SK-N-SH (cell line): ENCODE results near the gene NPR1. TPM values are rescaled to one million over a fixed set of nuclear protein-coding genes. Genes with fewer than 3 reads are reported as not detected.

Source experiments
- CTCF ChIA-PET: fragments of 300-600, 350-600 bp; formaldehyde crosslinking; extraction: SDS; loops from one replicate; lab custom pipeline; 2021; lab: Yijun Ruan, JAX
- POLR2A ChIA-PET: fragments of 350-600 bp; sonication (Branson Sonifier 250); formaldehyde crosslinking; extraction: SDS; loops from one replicate; lab custom pipeline; 2020; ENCODE audit warnings: antibody characterized with exemption, inconsistent platforms; lab: Yijun Ruan, JAX
- DNase-seq: peaks from one replicate; pipeline ENCODE4 v3.0.0; 2012
- H2AFZ ChIP-seq: fragments of 200-600 bp; sonication (generic); 2 replicates; pipeline ENCODE4 v1.8.1; 2016; ENCODE audit warnings: antibody characterized with exemption, mild to moderate bottlenecking, low read depth
- H3F3A ChIP-seq: fragments of 200-600 bp; sonication (generic); replicated peaks from 2 replicates; pipeline ENCODE3; 2016; ENCODE audit warnings: antibody characterized with exemption, mild to moderate bottlenecking; ENCODE audit not compliant: insufficient read depth
- H3K27ac ChIP-seq, 2 experiments: fragments of 200-500 bp in 1 of 2; fragments of 200-600 bp in 1 of 2; sonication (Bioruptor generic) in 1 of 2; sonication (generic), shearing (Covaris generic) in 1 of 2; 2 replicates each; pipeline versions ENCODE4 v1.5.1 to v1.6.1; 2014 to 2016; ENCODE audit warnings: low read depth in 2 of 2, inconsistent platforms in 1 of 2, low read length in 1 of 2, mild to moderate bottlenecking in 1 of 2, mixed read lengths in 1 of 2
- H3K27me3 ChIP-seq: fragments of 200-600 bp; sonication (generic), shearing (Covaris generic); 2 replicates; pipeline ENCODE4 v1.6.1; 2016; ENCODE audit warnings: mixed run types; ENCODE audit not compliant: insufficient read depth
- H3K36me3 ChIP-seq, 2 experiments: fragments of 200-500 bp in 1 of 2; fragments of 200-600 bp in 1 of 2; sonication (Bioruptor generic) in 1 of 2; sonication (generic) in 1 of 2; replicated peaks in 1 of 2; 2 replicates each; pipeline versions ENCODE3 to v1.5.1; 2014 to 2016; ENCODE audit warnings: low read length in 1 of 2, mild to moderate bottlenecking in 1 of 2; ENCODE audit not compliant: insufficient read depth in 2 of 2, control insufficient read depth in 1 of 2
- H3K4me1 ChIP-seq, 2 experiments: fragments of 200-500 bp in 1 of 2; fragments of 200-600 bp in 1 of 2; sonication (Bioruptor generic) in 1 of 2; sonication (generic), shearing (Covaris generic) in 1 of 2; 2 replicates each; pipeline versions ENCODE4 v1.5.1 to v1.6.1; 2014 to 2016; ENCODE audit warnings: low read depth in 1 of 2, low read length in 1 of 2, mixed run types in 1 of 2; ENCODE audit not compliant: insufficient read depth in 2 of 2, control insufficient read depth in 1 of 2
- H3K4me2 ChIP-seq: fragments of 200-600 bp; sonication (generic), shearing (Covaris generic); 2 replicates; pipeline ENCODE4 v1.6.1; 2017; ENCODE audit warnings: mixed run types
- H3K4me3 ChIP-seq, 2 experiments: fragments of 200-500 bp in 1 of 2; fragments of 200-600 bp in 1 of 2; sonication (Bioruptor generic) in 1 of 2; sonication (generic), shearing (Covaris generic) in 1 of 2; 2 replicates each; pipeline versions ENCODE4 v1.5.1 to v1.8.1; 2014 to 2016; ENCODE audit warnings: low read depth in 2 of 2, inconsistent platforms in 1 of 2, low read length in 1 of 2, mild to moderate bottlenecking in 1 of 2, mixed read lengths in 1 of 2, moderate library complexity in 1 of 2
- H3K79me2 ChIP-seq: fragments of 200-600 bp; sonication (generic); 2 replicates; pipeline ENCODE4 v1.8.1; 2017; ENCODE audit warnings: mild to moderate bottlenecking; ENCODE audit not compliant: insufficient read depth
- H3K9ac ChIP-seq: fragments of 200-600 bp; sonication (generic); 2 replicates; pipeline ENCODE4 v1.6.1; 2017; ENCODE audit warnings: mixed run types
- H3K9me2 ChIP-seq: fragments of 200-600 bp; sonication (generic); 2 replicates; pipeline ENCODE4 v1.6.1; 2017; ENCODE audit warnings: mixed run types
- H3K9me3 ChIP-seq: fragments of 200-600 bp; sonication (generic); 2 replicates; pipeline ENCODE4 v1.6.1; 2017; ENCODE audit warnings: mixed run types, mild to moderate bottlenecking, moderate library complexity
- H4K20me1 ChIP-seq: fragments of 200-600 bp; sonication (generic); 2 replicates; pipeline ENCODE4 v1.6.1; 2017; ENCODE audit warnings: mild to moderate bottlenecking, mixed run types; ENCODE audit not compliant: insufficient read depth
- CHD2 ChIP-seq: fragments of 150-350 bp; IDR thresholded peaks from 2 replicates; pipeline ENCODE4 v1.6.1; 2018; ENCODE audit warnings: low read length; ENCODE audit not compliant: partially characterized antibody
- EZH2phosphoT487 ChIP-seq: fragments of 200-600 bp; sonication (generic); IDR thresholded peaks from 2 replicates; pipeline ENCODE4 v1.6.1; 2017; ENCODE audit warnings: low read depth, mixed run types, mild to moderate bottlenecking, antibody characterized with exemption, moderate library complexity, borderline replicate concordance
- FOSL2 ChIP-seq: IDR thresholded peaks from 2 replicates; pipeline ENCODE4 v1.4.0; 2012; ENCODE audit warnings: low read depth, mild to moderate bottlenecking, moderate library complexity, borderline replicate concordance
- FOXJ3 ChIP-seq: sonication (generic); formaldehyde crosslinking; IDR thresholded peaks from 2 replicates; pipeline ENCODE4 v1.5.1; 2020; ENCODE audit warnings: mild to moderate bottlenecking, missing genetic modification reagents
- FOXM1 ChIP-seq: IDR thresholded peaks from 2 replicates; pipeline ENCODE4 v1.4.0; 2012; ENCODE audit warnings: low read depth, mild to moderate bottlenecking
- GABPA ChIP-seq: IDR thresholded peaks from 2 replicates; pipeline ENCODE4 v1.4.0; 2012; ENCODE audit warnings: low read depth, mild to moderate bottlenecking
- GATA2 ChIP-seq: sonication (generic); formaldehyde crosslinking; IDR thresholded peaks from 2 replicates; pipeline ENCODE4 v1.5.0; 2020; ENCODE audit warnings: mild to moderate bottlenecking, missing genetic modification reagents
- JUND ChIP-seq: IDR thresholded peaks from 2 replicates; pipeline ENCODE4 v1.4.0; 2012
- RCOR1 ChIP-seq: fragments of 150-350 bp; IDR thresholded peaks from 2 replicates; pipeline ENCODE4 v1.6.1; 2017; ENCODE audit warnings: antibody characterized with exemption, low read length
- RFX5 ChIP-seq: IDR thresholded peaks from 2 replicates; pipeline ENCODE4 v1.6.1; 2012; ENCODE audit warnings: mild to moderate bottlenecking, improper control_type of control experiment, low read length
- TCF12 ChIP-seq: IDR thresholded peaks from 2 replicates; pipeline ENCODE4 v1.4.0; 2012
- USF2 ChIP-seq: fragments of 150-350 bp; IDR thresholded peaks from 2 replicates; pipeline ENCODE4 v1.6.1; 2017; ENCODE audit warnings: antibody characterized with exemption, low read length, low read depth, borderline replicate concordance
- YY1 ChIP-seq: IDR thresholded peaks from 2 replicates; pipeline ENCODE4 v1.4.0; 2012; ENCODE audit warnings: low read depth, mild to moderate bottlenecking
- ZBTB33 ChIP-seq: IDR thresholded peaks from 2 replicates; pipeline ENCODE4 v1.4.0; 2012; ENCODE audit warnings: low read depth, borderline replicate concordance
- WGBS: methylation state at CpG from one replicate; pipeline ENCODE4 v1.1.6; 2017; ENCODE audit warnings: low lambda C conversion rate; 5-methylcytosine and 5-hydroxymethylcytosine counted together
- polyA plus RNA-seq, 3 experiments: library from polyadenylated mRNA; depleted of rRNA; stranded (reverse); fragments of >200 nt; gene quantifications; 2 replicates each; pipeline ENCODE4 v1.2.3, GENCODE V29; 2012
- TF ChIP-seq, protein P1 (sequence below): fragments of 200-600 bp; sonication (generic); IDR thresholded peaks from 2 replicates; pipeline ENCODE4 v1.6.1; 2017; ENCODE audit warnings: antibody characterized with exemption, mild to moderate bottlenecking, moderate library complexity
- TF ChIP-seq, protein P2 (sequence below): fragments of 150-350 bp; IDR thresholded peaks from 2 replicates; pipeline ENCODE4 v1.6.1; 2016; ENCODE audit warnings: mild to moderate bottlenecking, low read depth, low read length

Gene NPR1
- polyA plus RNA-seq, 1 of the 3 experiments (the other 2 are of a cell fraction) = 0.12 TPM

DNA sequence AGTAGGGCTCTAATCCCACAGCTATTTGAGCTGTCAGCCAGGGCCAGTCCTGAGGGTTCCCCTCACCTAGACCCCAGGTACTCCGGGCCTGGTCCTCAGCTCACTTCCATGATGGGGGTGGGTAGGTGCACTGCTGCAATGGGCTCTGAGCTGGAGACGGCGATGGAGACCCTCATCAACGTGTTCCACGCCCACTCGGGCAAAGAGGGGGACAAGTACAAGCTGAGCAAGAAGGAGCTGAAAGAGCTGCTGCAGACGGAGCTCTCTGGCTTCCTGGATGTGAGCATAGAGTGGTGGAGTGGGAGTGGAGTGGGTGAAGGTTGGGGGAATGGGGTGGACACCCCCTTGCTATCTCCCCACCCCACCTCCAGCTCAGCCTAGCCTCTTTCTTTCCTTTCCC lies 48.1 kb upstream of the NPR1 start:
- POLR2A ChIA-PET = no interaction called here
- CTCF ChIA-PET = interaction anchor here (0.6 to 8.3 kb wide), 2 partner anchors 15 to 119 kb away, joined by 3 to 62 read pairs; partner anchors contain the start of genes S100A14 and S100A16

DNA sequence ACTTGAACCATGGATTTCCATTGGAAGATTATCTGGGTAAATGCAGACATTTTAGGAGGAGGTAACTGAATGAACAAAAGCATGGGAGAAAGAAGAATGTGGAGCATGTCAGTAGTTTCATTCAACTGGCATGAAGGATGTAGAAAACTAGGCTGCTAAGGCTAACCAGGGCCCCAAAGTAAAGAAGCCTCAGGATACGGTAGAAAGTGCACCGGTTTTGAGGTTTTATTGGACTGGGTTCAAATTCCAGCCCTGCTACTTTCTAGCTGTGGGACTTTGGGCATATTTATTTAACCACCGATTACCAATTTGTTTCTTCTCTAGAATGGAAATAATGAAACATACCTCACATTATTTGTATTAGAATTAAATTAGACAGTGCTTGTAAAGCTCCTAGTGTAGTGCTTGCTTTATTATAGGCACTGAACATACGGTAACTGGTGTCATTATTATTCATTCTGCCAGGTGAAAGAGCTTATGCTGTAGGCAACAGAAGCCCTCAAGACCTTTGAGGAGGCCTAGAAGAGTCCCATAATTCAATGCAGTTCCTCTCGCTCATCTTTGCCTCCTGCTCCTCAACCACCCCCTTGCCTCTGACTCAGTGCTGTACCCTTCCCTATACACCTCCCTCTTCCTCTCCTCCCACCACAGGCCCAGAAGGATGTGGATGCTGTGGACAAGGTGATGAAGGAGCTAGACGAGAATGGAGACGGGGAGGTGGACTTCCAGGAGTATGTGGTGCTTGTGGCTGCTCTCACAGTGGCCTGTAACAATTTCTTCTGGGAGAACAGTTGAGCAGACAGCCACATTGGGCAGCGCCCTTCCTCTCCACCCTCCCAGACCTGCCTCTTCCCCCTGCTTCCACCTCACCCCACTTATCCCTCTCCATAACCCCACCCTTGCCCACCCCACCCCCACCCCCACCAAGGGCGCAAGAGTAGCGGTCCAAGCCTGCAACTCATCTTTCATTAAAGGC lies 47.2 kb upstream of the NPR1 start:
- H3K4me3 ChIP-seq = no peak overlapping the region
- peaks cover 10 to 11% of the 10 kb centered on the region in 2 experiments; a peak in 2 of 4 replicates for H3K4me1 ChIP-seq
- H4K20me1 ChIP-seq = peaks cover 3% of the 10 kb centered on the region; the same call in 1 of the 2 replicates
- ChIA-PET POLR2A (no interaction called here), CTCF (interaction anchor here (0.6 to 8.3 kb wide), 2 partner anchors 15 to 120 kb away, joined by 3 to 62 read pairs; partner anchors contain the start of genes S100A14 and S100A16)
- no peak overlapping the region for H3K9ac ChIP-seq
- H3K9me2 ChIP-seq = no peaks in the 10 kb centered on the region
- 81% methylated on average over 10 of the region's 10 CpGs for WGBS
- no peak overlapping the region for H3K4me2 ChIP-seq
- no peak for TF ChIP-seq YY1
- TF ChIP-seq, protein P1, sequence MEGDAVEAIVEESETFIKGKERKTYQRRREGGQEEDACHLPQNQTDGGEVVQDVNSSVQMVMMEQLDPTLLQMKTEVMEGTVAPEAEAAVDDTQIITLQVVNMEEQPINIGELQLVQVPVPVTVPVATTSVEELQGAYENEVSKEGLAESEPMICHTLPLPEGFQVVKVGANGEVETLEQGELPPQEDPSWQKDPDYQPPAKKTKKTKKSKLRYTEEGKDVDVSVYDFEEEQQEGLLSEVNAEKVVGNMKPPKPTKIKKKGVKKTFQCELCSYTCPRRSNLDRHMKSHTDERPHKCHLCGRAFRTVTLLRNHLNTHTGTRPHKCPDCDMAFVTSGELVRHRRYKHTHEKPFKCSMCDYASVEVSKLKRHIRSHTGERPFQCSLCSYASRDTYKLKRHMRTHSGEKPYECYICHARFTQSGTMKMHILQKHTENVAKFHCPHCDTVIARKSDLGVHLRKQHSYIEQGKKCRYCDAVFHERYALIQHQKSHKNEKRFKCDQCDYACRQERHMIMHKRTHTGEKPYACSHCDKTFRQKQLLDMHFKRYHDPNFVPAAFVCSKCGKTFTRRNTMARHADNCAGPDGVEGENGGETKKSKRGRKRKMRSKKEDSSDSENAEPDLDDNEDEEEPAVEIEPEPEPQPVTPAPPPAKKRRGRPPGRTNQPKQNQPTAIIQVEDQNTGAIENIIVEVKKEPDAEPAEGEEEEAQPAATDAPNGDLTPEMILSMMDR = no peak
- no peak for TF ChIP-seq JUND
- TF ChIP-seq RFX5 = no peak
- no peak for TF ChIP-seq FOSL2
- no peak for TF ChIP-seq FOXM1
- TF ChIP-seq FOXJ3 (CRISPR knock-in tag) = no peak
- TF ChIP-seq TCF12 = no peak
- no peak for TF ChIP-seq GABPA
- TF ChIP-seq RCOR1 = no peak
- TF ChIP-seq CHD2 = no peak
- no peak for TF ChIP-seq USF2
- H3K9me3 ChIP-seq = no peaks in the 10 kb centered on the region
- peaks cover 27% of the 10 kb centered on the region for H3K79me2 ChIP-seq
- no peak overlapping the region for H3K27ac ChIP-seq
- peaks cover 12% of the 10 kb centered on the region for H3F3A ChIP-seq
- no peaks in the 10 kb centered on the region for H3K27me3 ChIP-seq
- DNase-seq = no peak
- H2AFZ ChIP-seq = no peak overlapping the region
- H3K36me3 ChIP-seq = peaks cover 2 to 10% of the 10 kb centered on the region in 2 experiments

More for the DNA sequence above, 48.1 kb upstream of the NPR1 start:
- 93% methylated on average over 7 of the region's 7 CpGs for WGBS
- Histone ChIP-seq H3K79me2 (peaks cover 18% of the 10 kb centered on the region), H2AFZ (no peak overlapping the region), H3K4me3 (no peak overlapping the region), H3K27ac (no peak overlapping the region), H3K4me1 (peaks cover 10 to 11% of the 10 kb centered on the region in 2 experiments; a peak in 2 of 4 replicates), H3K9me2 (no peaks in the 10 kb centered on the region), H3K9ac (no peak overlapping the region), H3K36me3 (peaks cover 0 to under 1% of the 10 kb centered on the region in 2 experiments), H3K27me3 (no peaks in the 10 kb centered on the region), H3K4me2 (no peak overlapping the region), H4K20me1 (peaks cover 3% of the 10 kb centered on the region; the same call in 1 of the 2 replicates), H3F3A (peaks cover 12% of the 10 kb centered on the region), H3K9me3 (no peaks in the 10 kb centered on the region)
- no peak for DNase-seq
- no peak for TF ChIP-seq GATA2 (CRISPR knock-in tag)
- TF ChIP-seq ZBTB33 = no peak
- TF ChIP-seq EZH2phosphoT487 = no peak
- no peak for TF ChIP-seq YY1
- TF ChIP-seq, protein P2, sequence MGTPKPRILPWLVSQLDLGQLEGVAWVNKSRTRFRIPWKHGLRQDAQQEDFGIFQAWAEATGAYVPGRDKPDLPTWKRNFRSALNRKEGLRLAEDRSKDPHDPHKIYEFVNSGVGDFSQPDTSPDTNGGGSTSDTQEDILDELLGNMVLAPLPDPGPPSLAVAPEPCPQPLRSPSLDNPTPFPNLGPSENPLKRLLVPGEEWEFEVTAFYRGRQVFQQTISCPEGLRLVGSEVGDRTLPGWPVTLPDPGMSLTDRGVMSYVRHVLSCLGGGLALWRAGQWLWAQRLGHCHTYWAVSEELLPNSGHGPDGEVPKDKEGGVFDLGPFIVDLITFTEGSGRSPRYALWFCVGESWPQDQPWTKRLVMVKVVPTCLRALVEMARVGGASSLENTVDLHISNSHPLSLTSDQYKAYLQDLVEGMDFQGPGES = no peak
